Measurements from ENCODE around the gene PRCC. TPM values are rescaled to one million over a fixed set of nuclear protein-coding genes. Genes with fewer than 3 reads are reported as not detected.
"Not testable (repeated sequence)": the region's sequence is repeated elsewhere in the genome, so short reads cannot be mapped to it uniquely, and the experiment has no call there.

The PRCC gene
- total RNA-seq, 1 donor from 2014 or later = 9.2 TPM

- no peak for TF ChIP-seq CTCF (IDR thresholded peaks at IDR 0.05; ENCODE audit: insufficient read depth, low read length, severe bottlenecking)
- DNase-seq (ENCODE audit: low read depth) = no peak
- Histone ChIP-seq H3K36me3 (ENCODE audit: control insufficient read depth, insufficient read depth, low read length) (no peaks in the 10 kb centered on the region), H3K4me3 (ENCODE audit: low read depth, low read length) (no peak overlapping the region), H3K27me3 (ENCODE audit: control insufficient read depth, insufficient read depth, low read length) (no peaks in the 10 kb centered on the region)
- FAIRE-seq = no peak
These were observed 13.1 kb upstream of the PRCC start for GRCh38 chr1:156754219-156754618.

- DNase-seq (ENCODE audit: low read depth) (no peak), FAIRE-seq (no peak)
- Histone ChIP-seq H3K36me3 (ENCODE audit: control insufficient read depth, insufficient read depth, low read length) (no peaks in the 10 kb centered on the region), H3K4me3 (ENCODE audit: low read depth, low read length) (no peak overlapping the region), H3K27me3 (ENCODE audit: control insufficient read depth, insufficient read depth, low read length) (no peaks in the 10 kb centered on the region)
- TF ChIP-seq CTCF (IDR thresholded peaks at IDR 0.05; ENCODE audit: insufficient read depth, low read length, severe bottlenecking) = no peak
These were observed 11.8 kb upstream of the PRCC start for GRCh38 chr1:156755527-156755950.

GRCh38 chr1:156756355-156756754 is 11.0 kb upstream of the PRCC start:
- no peak overlapping the region for H3K4me3 ChIP-seq (ENCODE audit: low read depth, low read length)
- no peak for DNase-seq (ENCODE audit: low read depth)
- TF ChIP-seq CTCF (IDR thresholded peaks at IDR 0.05; ENCODE audit: insufficient read depth, low read length, severe bottlenecking) = no peak
- no peak for FAIRE-seq
- H3K36me3 ChIP-seq (ENCODE audit: control insufficient read depth, insufficient read depth, low read length) = no peaks in the 10 kb centered on the region
- H3K27me3 ChIP-seq (ENCODE audit: control insufficient read depth, insufficient read depth, low read length) = no peaks in the 10 kb centered on the region

DNA sequence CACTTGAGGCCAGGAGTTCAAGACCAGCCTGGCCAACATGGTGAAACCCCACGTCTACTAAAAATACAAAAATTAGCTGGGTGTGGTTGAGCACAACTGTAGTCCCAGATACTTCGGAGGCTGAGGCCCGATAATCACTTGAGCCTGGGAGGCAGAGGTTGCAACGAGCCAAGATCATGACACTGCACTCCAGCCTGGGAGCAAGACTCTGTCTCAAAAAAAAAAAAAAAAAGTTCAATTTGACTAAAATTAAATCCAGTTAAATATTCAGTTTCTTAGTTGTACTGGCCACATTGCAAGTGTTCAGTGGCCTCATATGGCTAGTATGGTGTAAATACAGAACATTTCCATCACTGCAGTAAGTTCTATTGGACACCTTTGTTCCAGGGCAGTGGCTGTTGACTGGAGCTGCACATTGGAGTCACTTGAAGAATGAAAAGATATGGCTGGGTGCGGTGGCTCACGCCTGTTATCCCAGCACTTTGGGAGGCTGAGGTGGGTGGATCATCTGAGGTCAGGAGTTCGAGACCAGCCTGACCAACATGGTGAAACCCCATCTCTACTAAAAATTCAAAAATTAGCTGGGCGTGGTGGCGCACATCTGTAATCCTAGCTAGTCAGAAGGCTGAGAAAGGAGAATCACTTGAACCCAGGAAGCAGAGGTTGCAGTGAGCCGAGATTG is 9.6 kb upstream of the PRCC start:
- H3K27me3 ChIP-seq (ENCODE audit: control insufficient read depth, insufficient read depth, low read length); H3K4me3 ChIP-seq (ENCODE audit: low read depth, low read length); DNase-seq (ENCODE audit: low read depth); H3K36me3 ChIP-seq (ENCODE audit: control insufficient read depth, insufficient read depth, low read length); FAIRE-seq: not testable (repeated sequence)

DNA sequence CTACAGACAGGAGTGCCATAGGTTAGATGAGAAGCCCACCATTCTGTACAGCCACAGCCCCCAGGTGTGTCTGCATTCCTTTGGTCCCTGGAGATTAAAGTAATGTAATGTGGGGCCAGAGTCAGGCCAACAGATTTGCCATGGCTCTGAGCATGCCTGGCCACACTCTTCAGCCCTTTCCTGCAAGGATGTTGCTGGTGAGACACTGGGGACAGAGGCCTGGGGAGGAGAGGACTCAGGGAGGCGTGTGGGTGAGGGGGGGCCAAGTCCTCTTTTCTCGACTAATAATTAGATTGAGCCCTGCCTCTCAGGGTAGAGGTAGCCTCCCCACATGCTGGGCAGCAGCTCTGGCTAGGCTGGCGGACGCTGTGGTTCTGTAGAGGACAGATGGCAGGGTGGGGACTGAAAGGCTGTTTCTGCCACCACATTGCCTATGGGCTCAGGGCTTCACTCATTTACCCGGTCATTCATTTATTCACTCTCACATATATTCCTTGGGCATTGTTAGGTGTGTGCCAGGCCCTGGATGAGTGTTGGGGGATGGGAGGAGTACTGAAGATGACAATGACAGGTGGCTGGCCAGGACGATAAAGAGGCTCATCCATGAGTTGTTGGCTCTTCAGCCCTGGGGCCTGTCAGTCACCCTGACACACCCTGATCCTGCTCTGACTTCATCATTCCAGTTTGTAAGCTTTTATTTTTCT is 7.1 kb upstream of the PRCC start:
- TF ChIP-seq CTCF (IDR thresholded peaks at IDR 0.05; ENCODE audit: insufficient read depth, low read length, severe bottlenecking) = no peak
- Histone ChIP-seq H3K36me3 (ENCODE audit: control insufficient read depth, insufficient read depth, low read length) (no peaks in the 10 kb centered on the region), H3K4me3 (ENCODE audit: low read depth, low read length) (no peak overlapping the region), H3K27me3 (ENCODE audit: control insufficient read depth, insufficient read depth, low read length) (no peaks in the 10 kb centered on the region)
- FAIRE-seq = no peak
- DNase-seq (ENCODE audit: low read depth) = no peak

DNA sequence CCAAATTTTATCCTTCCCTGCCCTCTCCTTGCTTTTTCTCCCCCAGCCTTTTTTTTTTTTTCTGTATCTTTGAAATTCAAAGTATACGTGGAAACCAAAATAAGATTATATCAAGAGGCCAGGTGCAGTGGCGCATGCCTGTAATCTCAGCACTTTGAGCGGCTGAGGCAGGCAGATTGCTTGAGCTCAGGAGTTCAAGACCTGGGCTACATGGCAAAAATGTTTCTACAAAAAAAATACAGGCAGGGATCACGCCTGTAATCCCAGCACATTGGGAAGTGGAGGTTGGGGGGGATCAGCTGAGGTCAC is 6.6 kb upstream of the PRCC start:
- no peak for TF ChIP-seq CTCF (IDR thresholded peaks at IDR 0.05; ENCODE audit: insufficient read depth, low read length, severe bottlenecking)
- DNase-seq (ENCODE audit: low read depth) (no peak), FAIRE-seq (no peak)
- Histone ChIP-seq H3K4me3 (ENCODE audit: low read depth, low read length) (no peak overlapping the region), H3K36me3 (ENCODE audit: control insufficient read depth, insufficient read depth, low read length) (no peaks in the 10 kb centered on the region), H3K27me3 (ENCODE audit: control insufficient read depth, insufficient read depth, low read length) (no peaks in the 10 kb centered on the region)

DNA sequence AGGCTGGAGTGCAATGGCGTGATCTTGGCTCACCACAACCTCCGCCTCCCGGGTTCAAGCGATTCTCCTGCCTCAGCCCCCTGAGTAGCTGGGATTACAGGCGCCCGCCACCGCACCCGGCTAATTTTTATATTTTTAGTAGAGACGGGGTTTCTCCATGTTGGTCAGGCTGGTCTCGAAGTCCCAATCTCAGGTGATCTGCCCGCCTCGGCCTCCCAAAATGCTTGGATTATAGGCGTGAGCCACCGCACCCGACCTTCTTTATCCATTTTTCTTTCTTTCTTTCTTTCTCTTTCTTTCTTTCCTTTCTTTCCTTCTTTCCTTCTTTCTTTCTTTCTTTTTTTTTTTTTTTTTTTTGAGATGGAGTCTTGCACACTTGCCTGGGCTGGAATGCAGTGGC is 2.2 kb upstream of the PRCC start:
- H3K27me3 ChIP-seq (ENCODE audit: control insufficient read depth, insufficient read depth, low read length); H3K4me3 ChIP-seq (ENCODE audit: low read depth, low read length); DNase-seq (ENCODE audit: low read depth); FAIRE-seq; H3K36me3 ChIP-seq (ENCODE audit: control insufficient read depth, insufficient read depth, low read length): not testable (repeated sequence)

Measured in bronchial epithelial cell (primary cell).